ENCODE data around the gene RNF141.

DNA sequence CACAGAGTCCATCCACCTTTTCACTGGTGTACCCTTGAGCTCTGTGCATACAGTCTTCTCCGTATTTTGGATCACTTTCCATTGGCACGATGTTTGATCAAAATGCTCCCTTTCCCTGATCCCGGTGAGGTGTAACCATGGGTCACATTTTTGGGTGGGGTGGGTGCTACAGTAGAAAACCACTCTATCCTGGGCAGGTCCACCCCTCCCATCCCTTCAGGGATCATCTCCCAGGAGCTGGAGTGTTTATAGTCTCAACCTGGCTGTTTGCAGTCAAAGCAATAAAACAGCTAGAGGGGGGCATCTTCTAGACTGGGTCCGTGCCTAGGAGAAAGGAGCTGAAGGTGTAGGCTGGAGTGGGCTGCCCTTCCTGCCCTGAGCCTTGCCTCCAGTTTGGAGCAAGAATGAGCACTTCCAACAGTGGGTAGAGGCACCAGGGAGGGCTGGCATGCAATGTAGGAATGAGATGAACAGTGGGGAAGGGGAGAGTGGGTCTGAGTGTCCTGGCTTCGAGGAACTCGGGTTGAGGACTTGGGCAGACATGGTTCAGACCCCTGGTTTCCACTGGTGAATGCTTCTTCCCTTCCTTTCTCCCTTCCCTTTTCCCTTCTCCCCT is 38.8 kb downstream of the RNF141 start:
- TF ChIP-seq EZH2 (IDR thresholded peaks at IDR 0.05; ENCODE audit: insufficient read depth, poor library complexity, severe bottlenecking), result no peak
- TF ChIP-seq EZH2phosphoT487 (IDR thresholded peaks at IDR 0.05; ENCODE audit: insufficient read depth, low read depth), result no peak

All from GM23248 (cell line).